M059J (cell line): ENCODE results near the gene ABCC8. TPM values are rescaled to one million over a fixed set of nuclear protein-coding genes. Genes with fewer than 3 reads are reported as not detected.
"Not testable (repeated sequence)": the region's sequence is repeated elsewhere in the genome, so short reads cannot be mapped to it uniquely, and the experiment has no call there.

Experiments used
- DNase-seq: peaks from one replicate; pipeline ENCODE4 v3.0.0-alpha.2; 2012; ENCODE audit warnings: low read depth
- total RNA-seq: library from RNA; depleted of rRNA; stranded (reverse); fragments of >200 nt; shearing (Covaris generic); gene quantifications from 2 replicates; pipeline ENCODE4 v1.2.3, GENCODE V29; 2014

Gene ABCC8
- total RNA-seq, 1 experiment from 2014 or later, result not detected

DNA sequence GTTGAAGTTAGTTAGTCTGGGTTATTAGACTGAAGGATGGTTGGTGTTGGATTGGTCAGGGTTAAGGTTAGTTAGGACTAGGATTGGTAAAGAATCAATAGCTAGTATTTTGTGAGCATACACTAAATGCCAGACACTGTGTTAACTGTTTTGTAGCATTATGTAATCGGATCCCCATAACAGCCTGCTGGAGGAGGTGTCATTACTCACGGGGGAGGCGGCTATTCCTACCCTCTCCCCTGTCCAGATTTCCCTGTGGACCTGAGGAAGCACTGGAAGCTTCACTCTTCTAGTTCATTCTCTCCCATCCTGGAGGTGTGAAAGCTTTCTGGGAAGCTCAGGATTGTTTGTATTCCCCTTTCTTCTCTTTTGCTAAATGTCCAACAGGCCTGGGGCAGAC, 47.7 kb downstream of the ABCC8 start:
- DNase-seq, result no peak

DNA sequence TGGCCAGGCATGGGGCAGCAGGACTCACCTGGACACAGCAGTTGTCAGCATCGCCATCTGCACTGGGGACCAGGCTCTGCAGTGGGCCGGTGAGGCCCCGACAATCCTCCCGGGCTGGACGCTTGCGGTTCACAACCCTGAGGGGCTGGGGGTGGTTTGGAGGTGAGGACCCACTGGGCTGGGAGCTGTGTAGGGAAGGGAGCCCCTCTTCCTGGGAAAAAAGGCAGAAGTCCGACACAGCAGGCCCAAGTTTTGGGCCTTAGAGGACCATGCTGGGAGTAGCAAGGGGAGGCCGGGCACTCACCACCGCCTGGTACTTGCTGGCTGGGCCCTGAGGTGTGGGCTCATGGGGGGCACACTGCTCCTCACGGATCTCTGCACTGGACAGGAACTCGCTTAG, 48.4 kb downstream of the ABCC8 start:
- no peak for DNase-seq

DNA sequence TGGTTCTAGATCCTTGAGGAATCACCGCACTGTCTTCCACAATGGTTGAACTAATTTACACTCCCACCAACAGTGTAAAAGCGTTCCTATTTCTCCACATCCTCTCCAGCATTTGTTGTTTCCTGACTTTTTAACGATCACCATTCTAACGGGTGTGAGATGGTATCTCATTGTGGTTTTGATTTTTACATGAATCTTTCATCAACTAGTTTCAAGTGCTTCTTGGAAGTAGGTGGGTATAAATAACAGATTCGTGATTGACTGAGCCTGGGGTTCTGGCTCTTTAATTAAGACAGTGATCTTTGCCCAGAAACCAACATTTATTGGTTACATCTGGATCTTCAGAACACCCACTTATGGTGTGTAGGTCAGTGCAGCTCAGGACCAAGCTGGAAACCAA, 50.4 kb downstream of the ABCC8 start:
- DNase-seq, result not testable (repeated sequence)

DNA sequence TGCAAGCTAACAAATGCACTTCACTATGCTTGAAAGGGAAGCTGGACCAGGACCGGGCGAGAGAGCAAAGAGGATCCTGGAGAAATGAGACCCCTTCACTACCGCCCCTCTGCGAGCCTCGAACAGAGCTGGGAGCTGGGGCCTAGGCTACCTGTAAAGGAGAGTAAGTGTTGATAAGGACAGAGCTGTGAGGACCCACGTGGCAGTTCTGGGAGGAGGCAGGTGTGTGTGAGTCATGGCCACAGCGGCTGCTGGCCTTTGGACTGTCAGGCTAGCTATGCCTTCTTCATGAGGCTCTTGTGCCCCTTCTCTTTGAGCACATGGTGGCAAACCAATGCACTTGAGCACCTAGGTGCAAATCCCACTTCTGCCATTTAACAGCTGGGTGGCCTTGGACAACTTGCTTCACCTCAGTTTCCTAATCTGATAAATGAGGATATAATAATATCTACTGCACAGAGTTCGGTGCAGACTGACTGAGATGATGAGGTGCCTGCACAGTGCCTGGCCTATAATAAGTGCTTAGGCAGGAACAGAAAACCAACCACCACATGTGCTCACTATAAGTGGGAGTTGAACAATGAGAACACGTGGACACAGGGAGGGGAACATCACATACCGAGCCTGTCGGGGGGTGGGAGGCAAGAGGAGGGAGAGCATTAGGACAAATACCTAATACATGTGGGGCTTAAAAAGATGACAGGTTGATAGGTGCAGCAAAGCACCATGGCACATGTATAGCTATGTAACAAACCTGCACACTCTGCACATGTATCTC, 52.9 kb downstream of the ABCC8 start:
- no peak for DNase-seq

DNA sequence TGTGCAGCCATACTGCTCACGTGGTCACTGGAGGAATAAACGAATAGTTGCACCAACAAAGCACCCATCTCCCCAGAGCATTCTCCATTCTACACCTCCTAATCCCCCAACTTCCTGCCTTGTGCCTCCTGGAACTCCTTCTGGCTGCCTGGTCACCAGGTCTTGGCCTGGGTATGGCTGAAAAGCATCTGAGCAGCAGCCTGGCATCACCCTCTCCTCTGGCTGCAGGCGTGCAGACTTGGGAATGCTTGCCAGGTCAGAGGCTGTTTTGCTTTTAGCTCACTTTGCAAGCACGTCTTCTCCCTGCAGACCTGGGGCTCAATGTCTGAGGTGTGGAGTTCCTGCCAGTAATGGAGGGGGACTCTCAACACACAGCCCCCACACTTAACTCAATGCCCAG, 54.9 kb downstream of the ABCC8 start:
- no peak for DNase-seq

DNA sequence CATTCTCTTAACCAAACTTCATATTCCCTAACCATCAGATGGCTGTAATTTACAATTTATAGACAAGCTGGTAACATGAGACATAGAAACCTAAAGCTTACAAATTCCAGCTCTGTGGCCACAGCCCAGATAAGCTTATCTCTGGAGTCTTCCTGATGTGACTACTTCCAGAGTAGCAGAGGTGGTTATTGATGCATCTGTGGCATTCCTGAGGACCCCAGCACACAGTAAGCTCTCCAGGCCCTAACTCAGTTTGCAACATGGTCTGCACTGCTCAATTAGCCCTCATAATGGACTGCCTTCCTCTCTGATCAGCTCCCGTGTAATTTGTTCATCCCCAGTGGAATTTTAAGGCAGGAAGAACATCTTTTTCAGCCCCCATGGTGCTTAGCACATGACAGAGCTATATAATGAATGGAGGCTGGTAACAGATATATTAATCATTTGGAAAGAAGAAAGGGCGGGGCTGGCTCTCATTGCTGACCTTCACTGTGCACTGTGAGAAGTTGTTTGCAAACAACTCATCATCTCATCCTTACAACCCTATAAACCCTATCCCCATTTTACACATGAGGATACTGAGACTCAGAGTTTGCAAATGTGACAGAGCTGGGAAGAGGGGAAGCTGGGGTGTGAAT, 58.1 kb downstream of the ABCC8 start:
- no peak for DNase-seq

DNA sequence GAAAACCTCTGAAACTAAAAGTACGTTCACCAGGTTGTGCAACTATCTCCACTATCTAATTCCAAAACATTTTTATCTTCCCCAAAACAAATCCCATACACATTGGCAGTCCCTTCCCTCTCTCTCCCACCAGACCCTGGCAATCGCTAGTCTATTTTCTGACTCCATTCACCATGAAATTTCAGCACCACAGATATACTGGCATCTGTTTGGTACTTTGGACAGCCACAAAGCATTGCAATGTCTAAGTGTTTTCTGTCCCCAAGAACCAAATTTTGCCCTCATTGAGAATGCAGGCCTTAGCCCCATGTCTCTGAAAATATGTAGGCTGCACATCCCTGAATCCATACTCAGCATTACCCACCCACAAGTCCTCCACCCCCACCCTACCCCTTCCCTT, 60.2 kb downstream of the ABCC8 start:
- no peak for DNase-seq

DNA sequence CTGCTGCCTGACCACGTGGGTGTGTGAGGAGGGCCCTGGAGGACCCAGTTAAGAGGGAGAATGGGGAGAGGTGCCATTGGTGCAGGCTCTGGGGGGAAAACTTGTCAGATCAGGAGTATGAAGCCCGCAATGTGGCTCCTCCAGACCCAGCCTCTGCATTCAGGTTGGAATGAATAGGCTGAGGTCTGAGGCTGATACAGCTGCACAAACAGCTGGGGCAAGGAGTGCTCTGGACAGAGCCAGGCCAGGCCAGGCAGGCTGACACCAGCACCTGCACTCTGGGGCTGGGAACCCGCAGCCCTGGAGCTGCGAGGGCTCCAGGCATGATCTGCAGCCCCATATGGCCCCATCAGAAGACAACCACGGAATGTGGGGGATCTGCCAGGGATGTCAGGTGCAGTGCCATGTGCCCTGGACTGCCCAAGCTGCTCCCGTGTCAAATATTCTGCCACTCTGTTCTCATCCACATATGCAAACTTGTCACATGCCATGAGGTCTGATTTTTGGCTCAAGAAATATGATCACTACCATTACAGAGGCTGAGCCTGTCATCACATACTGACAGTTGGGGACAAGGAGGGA, 61.0 kb downstream of the ABCC8 start:
- no peak for DNase-seq

DNA sequence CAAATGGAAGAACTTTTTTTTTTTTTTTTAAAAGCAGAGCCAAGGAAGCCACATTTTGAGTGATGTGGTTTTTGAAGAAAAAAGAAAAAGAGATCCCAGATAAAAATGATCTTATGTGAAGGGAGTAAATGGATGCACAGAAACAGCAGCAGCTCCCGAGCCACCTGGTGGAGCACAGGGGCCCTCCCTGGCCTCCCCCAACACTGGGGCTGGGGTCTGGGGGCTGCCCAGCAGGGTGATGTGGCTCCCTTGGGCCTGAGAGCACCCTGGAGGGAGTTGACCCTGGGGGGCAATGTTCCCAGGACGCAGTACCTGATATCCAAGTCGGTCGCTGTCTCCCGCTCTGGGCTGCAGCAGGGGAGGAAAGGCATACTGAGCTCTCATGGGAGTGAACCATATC, 61.7 kb downstream of the ABCC8 start:
- DNase-seq, result no peak

DNA sequence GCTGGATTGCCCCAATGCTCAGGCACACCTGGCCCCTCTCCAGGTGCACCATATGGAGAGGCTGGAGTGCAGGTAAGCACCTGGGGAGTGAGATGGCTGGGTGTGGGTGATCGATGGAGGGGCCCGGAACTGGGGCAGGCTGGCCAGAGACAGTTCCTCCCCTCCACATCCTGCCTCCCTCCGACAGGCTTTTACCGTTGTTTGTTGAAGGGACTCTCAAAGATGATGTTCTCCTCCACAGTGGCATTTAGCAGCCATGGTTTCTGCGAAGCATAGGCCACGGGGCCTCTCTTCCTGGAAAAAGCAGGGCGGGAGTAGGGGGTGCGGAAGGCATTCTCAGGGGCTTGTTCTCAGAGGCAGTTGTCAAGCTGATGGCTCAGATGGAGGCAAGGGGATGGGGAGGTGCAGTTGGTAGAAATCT, 62.3 kb downstream of the ABCC8 start:
- DNase-seq, result no peak

DNA sequence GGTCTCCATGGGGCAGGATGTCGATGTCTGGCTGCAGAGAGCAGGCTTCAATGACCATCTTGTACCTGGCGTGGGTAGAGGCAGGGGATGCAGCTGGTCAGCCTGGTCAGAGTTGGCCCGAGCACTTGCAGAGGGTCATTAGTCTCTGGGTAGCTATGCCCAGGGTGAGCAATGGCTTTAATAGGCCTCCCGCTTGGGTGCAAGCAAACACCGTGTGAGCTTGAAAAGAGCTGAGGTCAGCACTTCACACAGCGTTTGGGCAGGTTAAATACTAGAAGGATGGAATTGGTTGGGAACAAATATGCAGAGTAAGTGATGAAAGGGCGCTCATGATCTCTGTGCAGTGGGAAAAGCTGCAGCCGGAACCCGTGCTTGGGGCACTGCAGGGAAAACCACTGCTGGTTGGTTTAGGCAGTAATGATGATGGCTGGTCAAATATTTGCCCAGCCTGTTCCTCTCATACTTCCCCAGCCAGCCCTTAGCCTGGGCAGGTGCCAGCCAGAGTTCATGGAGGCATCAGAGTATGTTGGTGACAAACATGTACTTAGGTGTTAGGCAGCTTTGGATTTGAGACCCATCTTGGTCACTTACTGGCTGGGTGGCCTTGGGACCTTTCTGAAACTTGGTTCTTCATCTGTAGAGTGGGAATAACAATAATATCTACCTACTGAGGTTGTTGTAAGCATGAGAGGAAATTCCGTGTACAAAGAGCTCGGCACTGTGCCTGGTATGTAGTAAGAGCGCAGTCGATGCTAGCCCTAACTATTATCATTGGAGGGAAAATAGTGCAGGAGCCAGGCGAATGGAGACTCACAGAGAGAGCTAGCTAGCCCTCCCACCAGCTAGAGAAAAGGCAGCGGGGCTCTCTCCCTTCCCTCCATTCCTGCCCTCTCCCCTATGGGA, 63.0 kb downstream of the ABCC8 start:
- no peak for DNase-seq

DNA sequence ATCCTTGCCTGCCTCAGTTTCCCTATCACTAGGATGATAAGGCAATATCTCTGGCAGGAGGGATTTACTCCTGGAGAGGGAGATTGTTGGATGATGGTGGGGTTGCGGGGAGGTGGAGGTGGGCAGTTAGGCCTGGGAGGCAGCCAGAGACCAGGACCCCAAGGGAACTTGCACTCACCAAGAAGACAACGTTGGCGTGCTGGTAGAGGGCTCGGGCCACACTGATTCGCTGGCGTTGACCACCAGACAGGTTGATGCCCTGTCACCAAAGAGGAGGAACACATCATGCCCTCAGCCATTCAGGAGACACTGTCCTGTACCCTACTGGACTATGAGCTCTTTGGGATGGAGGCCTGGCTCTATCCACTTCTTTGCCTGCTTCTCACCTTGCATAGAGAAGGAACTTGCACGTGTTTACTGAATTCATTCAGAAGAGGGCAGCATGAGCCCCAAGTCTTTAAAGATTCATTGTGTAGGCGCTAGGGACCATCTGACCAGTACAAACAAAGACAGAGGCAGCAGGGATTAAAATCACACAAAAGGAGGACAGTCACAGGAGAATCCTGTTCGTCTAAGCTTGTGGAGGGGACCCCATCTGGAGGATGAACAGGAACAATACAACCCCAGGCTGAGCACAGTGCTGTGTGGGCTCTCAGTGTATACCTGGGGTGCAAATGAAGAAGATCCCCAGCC, 64.0 kb downstream of the ABCC8 start:
- DNase-seq, result no peak

DNA sequence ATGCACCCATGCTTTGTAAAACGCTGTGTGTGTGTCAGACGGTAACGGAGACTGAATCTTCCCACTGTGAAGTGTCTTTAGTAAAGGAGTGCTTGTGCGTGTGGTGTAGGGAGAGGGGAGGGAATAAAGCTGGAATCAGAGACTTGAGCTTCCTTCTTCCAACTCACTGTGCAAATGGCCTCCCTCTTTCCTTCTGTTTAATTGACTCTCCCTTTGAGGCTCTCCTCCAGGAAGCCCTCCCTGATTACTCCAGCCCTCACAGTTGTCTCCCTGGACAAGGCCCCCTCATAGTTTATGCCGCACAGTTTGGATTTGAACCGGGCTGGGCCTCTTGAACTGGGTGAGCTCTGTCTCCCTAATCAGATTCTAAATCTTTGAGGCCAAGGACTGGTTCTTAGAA, 65.2 kb downstream of the ABCC8 start:
- no peak for DNase-seq

DNA sequence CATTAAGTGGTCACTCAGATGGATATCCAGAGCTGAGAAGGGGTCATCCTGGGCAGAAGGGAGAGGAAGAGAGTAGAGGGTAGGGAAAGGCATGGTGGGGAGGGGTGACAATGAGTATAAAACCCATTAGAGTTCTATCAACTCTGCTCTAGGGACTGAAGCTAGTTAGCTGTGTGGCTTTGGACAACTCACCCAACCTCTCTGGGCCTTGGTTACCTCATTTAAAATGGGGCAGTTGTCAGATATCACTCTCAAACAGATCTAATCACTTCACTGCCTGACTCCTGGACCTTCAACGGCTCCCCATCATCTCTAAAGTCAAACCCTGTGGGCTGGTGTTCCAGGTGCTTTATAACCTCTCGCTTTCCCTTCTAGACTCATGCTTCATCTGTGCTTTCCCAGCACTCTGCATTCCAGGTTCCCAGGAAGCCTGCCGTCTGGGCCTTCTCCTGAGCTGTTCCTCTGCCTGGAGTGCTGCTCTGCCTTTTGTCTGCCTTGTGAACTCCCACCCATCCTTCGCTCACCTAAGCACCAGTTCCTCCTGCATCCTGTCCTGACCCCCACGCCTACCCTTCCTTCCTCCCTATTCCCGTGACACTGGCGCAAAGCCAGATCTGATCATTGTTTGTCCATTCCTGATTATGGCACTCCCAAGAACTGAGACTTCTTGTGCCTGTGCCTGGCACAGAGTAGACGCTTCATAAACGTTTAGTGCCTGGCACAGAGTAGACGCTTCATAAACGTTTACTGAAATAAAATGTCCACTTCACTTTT, 65.9 kb downstream of the ABCC8 start:
- no peak for DNase-seq

DNA sequence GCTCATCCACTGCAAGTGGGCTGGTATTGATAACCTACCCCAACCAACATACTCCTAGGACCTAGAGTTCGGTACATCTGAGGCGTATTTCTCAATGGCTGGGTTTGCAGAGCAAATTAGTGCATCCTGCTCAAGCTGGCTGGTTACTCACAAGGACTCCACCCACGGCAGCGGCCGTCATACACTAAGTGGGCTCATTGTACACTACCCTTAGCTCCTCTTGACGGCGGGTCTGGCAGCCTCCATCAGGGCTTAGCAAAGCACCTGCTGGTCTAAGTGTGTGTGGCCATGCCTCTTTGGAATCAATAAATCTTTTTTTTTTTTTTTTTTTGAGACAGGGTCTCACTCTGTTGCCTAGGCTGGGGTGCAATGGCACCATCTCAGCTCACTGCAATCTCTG, 68.0 kb downstream of the ABCC8 start:
- DNase-seq, result no peak

DNA sequence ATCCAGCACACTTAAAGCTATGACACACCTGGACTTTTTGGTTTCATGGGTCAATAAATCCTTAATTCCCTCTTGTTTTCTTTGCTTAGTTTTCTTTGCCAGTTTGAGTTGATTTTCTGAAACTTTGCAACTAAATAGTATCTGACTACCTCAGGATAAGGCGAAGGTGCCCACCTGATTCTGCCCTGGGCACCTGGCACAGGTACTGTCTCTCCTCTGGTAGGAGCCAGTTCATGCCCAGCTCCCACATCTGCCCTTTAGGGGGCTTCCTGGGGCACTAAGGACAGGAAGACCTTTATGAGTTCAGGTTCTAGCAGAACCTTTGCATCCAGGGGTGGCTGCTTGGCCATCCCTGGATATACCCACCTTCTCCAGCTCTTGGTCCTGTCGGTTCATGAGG, 68.6 kb downstream of the ABCC8 start:
- no peak for DNase-seq

DNA sequence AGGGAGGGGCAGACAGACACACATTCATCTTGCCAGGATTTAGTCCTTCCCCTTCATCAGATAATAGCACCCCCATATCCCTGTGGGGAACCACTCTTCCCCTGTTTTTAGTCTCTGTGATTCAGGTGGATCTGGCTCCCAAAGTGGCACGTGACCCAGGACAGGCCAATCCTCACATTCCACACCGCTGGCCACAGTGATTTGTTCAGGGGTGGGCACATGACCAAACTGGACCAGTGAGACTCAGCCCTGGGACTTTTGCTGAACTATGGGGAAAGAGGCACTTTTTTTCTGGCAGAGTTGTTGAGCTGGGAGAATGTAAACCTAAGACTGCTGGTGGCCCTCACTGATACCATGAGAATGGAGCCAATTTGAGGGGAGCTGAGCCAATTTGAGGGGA, 69.1 kb downstream of the ABCC8 start:
- no peak for DNase-seq

DNA sequence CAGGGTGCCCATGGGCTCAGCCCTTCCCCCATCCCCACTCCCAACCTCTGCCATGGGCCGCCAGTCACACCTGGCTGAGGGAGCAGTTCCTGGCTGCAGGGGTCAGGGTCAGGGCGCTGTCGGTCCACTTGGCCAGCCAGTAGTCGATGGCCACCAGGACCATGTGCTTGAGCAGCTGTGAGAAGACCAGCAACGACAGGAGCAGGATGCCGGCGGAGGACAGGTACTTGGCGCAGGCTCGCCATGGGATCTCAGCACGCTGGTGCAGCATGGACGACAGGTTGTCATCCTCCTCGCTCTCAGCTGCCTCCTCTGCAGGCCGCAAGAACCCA, 69.9 kb downstream of the ABCC8 start:
- no peak for DNase-seq

DNA sequence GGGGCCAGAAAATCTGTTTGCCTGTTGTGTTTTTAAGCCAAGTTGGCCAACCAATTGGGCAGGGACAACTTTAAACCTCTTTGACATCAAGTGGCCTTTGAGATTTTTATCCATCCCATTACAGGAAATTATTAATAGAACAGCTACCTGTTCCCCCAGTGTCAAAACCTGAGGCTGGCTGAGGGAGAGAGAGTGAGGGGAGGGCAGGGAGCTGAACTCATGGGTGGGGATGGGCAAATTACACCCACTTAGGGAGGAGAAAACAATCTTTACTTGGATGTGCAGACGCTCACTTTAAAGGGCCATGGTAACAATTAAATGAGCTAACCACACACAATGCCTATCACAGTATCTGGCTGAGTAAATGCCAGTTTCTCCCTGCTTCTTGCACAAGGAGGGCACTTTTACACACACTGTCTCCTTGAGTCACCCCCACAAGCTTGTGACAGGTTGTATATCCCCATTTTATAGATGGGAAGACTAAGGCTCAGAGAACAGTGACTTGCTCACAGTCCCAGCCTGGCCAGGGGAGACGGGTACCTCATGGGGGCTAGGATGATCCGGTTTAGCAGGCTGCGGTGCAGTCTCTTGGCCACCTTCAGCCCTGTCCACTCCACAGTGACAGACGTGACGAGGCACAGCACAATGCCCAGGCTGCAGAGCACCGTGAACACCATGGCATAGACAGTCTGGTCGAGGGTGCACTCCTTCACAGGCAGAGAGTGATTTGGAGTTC, 70.4 kb downstream of the ABCC8 start:
- DNase-seq, result no peak
